Vagina (tissue), 2 donors: ENCODE measurements around the gene CSTPP1. TPM values are rescaled to one million over a fixed set of nuclear protein-coding genes. Genes with fewer than 3 reads are reported as not detected.

Experiments used
- DNase-seq, 2 donors: peaks; one replicate each; pipeline ENCODE4 v3.0.0-alpha.2; 2017; ENCODE audit errors: extremely low spot score in 2 of 2
- H3K27ac ChIP-seq: fragments of 200-600 bp; sonication (generic); one replicate; pipeline ENCODE4 v1.5.1; 2019
- H3K27me3 ChIP-seq: fragments of 200-600 bp; sonication (generic); one replicate; pipeline ENCODE4 v1.5.1; 2019
- H3K36me3 ChIP-seq, 2 donors: fragments of 200-600 bp; sonication (generic); one replicate each; pipeline ENCODE4 v1.5.1; 2017 to 2019
- H3K4me1 ChIP-seq: fragments of 200-600 bp; sonication (generic); one replicate; pipeline ENCODE4 v1.5.1; 2019
- H3K4me3 ChIP-seq, 2 donors: fragments of 200-600 bp; sonication (generic); 1 replicate in 1 of 2; 2 replicates in 1 of 2; pipeline ENCODE4 v1.5.1; 2016 to 2019
- H3K9me3 ChIP-seq: fragments of 200-600 bp; sonication (generic); one replicate; pipeline ENCODE4 v1.5.1; 2019
- POLR2A ChIP-seq, 2 donors: fragments of 450-650 bp; IDR thresholded peaks; one replicate each; pipeline ENCODE4 v1.6.1; 2017; ENCODE audit warnings: antibody characterized with exemption in 2 of 2, mild to moderate bottlenecking in 2 of 2, moderate library complexity in 2 of 2
- POLR2AphosphoS5 ChIP-seq, 2 donors: sonication (generic); formaldehyde crosslinking; IDR thresholded peaks; one replicate each; pipeline ENCODE4 v1.9.0; 2017; ENCODE audit warnings: antibody characterized with exemption in 2 of 2, mild to moderate bottlenecking in 2 of 2, low read depth in 1 of 2; ENCODE audit not compliant: insufficient read depth in 1 of 2
- intact Hi-C: fragments of 100-400 bp; cut with DNase I; formaldehyde crosslinking; loops from one replicate; pipeline ENCODE4 v1.15.1; 2023
- total RNA-seq: library from RNA; depleted of rRNA; stranded (reverse); fragments of >200 nt; gene quantifications from one replicate; pipeline ENCODE4 v1.2.3, GENCODE V29; 2016
- TF ChIP-seq, protein P1 (sequence below), 3 experiments: fragments of 450-650 bp in 2 of 3; fragments of 200-600 bp in 1 of 3; sonication (generic) in 1 of 3; IDR thresholded peaks; one replicate each; pipeline ENCODE4 v1.5.1; 2017 to 2019; ENCODE audit warnings: antibody characterized with exemption in 3 of 3, mild to moderate bottlenecking in 2 of 3, moderate library complexity in 2 of 3

CSTPP1 gene
- total RNA-seq, 1 donor from 2014 or later: 30.7 TPM

DNA sequence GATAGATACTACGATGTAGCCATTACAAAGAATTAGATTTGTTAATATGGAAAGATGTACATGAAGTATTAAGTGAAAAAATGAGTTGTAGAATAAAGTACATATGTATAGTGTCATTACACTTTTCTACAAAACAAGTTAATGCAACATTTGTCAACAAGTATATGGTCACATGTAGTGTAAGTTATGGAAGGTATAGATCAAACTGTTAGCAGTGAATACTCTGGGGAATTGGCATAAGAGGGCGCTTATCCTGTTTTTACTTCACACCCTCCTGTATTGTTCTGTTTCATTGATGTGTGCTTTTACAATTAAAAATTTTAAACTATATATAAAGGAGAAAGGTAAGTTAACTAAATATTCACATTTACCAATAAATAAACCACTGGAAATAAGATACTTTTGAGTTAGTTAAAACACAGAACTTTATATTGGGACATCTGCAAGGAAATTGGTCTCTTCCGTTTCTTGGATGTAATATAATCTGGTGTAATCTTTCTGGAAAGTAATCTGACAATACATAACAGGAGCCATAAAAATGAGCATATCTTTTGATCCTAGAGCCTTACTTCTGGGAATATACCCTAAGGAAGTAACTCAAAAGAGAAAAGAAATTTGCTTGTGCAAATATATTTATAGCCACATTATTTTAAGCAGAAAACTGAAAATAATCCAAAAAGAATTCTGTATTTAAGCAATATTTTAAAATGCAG is 34.5 kb downstream of the CSTPP1 start:
- intact Hi-C loops: no loop called here
- DNase-seq: no peak
- no peaks in the 10 kb centered on the region for H3K4me1 ChIP-seq
- H3K4me3 ChIP-seq: no peak overlapping the region
- no peaks in the 10 kb centered on the region for H3K27me3 ChIP-seq
- TF ChIP-seq POLR2A (IDR thresholded peaks at IDR 0.05): no peak
- no peak for TF ChIP-seq POLR2AphosphoS5 (IDR thresholded peaks at IDR 0.05; ENCODE audit: insufficient read depth in 1 of 2, low read depth in 1 of 2)
- TF ChIP-seq, protein P1, sequence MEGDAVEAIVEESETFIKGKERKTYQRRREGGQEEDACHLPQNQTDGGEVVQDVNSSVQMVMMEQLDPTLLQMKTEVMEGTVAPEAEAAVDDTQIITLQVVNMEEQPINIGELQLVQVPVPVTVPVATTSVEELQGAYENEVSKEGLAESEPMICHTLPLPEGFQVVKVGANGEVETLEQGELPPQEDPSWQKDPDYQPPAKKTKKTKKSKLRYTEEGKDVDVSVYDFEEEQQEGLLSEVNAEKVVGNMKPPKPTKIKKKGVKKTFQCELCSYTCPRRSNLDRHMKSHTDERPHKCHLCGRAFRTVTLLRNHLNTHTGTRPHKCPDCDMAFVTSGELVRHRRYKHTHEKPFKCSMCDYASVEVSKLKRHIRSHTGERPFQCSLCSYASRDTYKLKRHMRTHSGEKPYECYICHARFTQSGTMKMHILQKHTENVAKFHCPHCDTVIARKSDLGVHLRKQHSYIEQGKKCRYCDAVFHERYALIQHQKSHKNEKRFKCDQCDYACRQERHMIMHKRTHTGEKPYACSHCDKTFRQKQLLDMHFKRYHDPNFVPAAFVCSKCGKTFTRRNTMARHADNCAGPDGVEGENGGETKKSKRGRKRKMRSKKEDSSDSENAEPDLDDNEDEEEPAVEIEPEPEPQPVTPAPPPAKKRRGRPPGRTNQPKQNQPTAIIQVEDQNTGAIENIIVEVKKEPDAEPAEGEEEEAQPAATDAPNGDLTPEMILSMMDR (IDR thresholded peaks at IDR 0.05): no peak
- H3K36me3 ChIP-seq: no peaks in the 10 kb centered on the region
- H3K9me3 ChIP-seq: no peaks in the 10 kb centered on the region
- no peak overlapping the region for H3K27ac ChIP-seq

DNA sequence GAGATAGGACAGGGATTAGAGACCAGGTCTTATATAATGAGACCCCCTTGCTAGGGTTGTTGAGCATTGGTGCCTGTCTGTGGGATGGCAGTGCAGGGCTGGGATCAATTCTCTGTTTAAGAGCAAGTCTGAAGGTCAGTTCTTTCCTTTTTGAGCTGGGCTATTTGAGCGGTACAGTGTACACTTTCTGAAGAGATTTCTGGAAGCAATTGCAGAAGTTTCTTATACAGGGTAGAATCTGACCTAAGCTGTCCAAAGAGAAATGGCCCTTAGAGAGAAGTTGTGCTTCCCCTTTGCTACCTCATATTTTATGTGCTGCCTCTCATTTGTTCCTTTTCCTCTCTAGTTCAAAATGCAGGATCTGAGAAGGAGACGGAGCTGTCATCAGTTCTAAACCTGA is 35.8 kb downstream of the CSTPP1 start:
- Histone ChIP-seq H3K36me3 (no peaks in the 10 kb centered on the region), H3K9me3 (no peaks in the 10 kb centered on the region), H3K4me1 (no peaks in the 10 kb centered on the region), H3K4me3 (no peak overlapping the region), H3K27ac (no peak overlapping the region), H3K27me3 (no peaks in the 10 kb centered on the region)
- TF ChIP-seq, protein P1 (IDR thresholded peaks at IDR 0.05): no peak
- intact Hi-C loops: no loop called here
- DNase-seq: no peak

DNA sequence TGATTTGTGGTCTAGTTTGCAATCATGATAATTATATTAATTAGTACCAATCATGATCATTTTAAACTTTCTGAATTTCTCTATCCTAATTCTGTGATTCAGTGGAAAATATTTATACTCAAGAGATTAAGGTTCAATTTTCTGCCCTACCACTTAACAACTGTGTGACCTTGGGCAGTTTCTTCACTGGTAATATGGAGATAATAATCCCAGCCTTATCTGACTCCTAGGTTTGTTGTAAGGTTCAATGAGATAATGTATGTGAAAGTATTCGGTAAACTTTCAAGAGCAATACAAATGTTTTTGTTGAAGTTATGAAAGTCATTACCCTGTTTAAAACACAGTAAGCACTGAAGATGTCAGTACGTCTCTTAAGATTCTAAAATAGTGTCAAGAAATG is 36.3 kb downstream of the CSTPP1 start:
- no peaks in the 10 kb centered on the region for H3K36me3 ChIP-seq
- H3K9me3 ChIP-seq: no peaks in the 10 kb centered on the region
- no peaks in the 10 kb centered on the region for H3K4me1 ChIP-seq
- H3K4me3 ChIP-seq: no peak overlapping the region
- TF ChIP-seq, protein P1 (IDR thresholded peaks at IDR 0.05): no peak
- no peak for TF ChIP-seq POLR2AphosphoS5 (IDR thresholded peaks at IDR 0.05; ENCODE audit: insufficient read depth in 1 of 2, low read depth in 1 of 2)
- no peak for TF ChIP-seq POLR2A (IDR thresholded peaks at IDR 0.05)
- DNase-seq: no peak
- H3K27ac ChIP-seq: no peak overlapping the region
- no peaks in the 10 kb centered on the region for H3K27me3 ChIP-seq
- intact Hi-C loops: no loop called here

DNA sequence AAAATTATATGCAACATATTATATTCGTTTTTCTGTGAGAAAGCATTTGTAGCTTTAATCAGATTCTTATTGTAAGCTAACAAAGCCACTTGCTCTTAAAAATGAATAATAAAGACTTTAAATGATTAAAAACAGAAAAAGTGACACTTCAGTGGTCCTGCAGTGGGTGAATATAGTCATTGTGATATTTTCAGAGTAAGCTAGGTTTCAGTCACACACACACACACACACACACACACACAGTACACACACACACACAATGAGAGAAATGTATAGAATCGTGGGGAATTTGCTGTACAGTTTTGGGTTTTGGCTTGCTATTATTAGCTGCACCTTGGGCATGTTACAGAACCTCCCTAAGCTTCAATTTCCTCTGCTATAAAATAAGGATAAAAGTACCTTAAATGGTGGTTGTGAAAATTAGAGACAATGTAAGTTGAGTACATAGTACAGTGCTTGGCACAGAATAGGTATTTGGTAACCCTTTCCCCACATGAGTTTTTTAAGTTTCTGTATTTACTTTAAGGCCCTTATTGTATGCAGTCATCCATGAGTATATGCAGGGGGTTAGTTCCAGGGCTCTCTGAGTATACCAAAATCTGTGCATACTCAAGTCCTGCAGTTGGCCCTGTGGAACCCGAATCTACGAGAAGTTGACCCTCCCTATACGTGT is 39.8 kb downstream of the CSTPP1 start:
- H3K4me1 ChIP-seq: no peaks in the 10 kb centered on the region
- intact Hi-C loops: no loop called here
- DNase-seq: no peak

More for the DNA sequence above, 39.8 kb downstream of the CSTPP1 start:
- no peaks in the 10 kb centered on the region for H3K27me3 ChIP-seq
- H3K4me3 ChIP-seq: no peak overlapping the region
- H3K27ac ChIP-seq: no peak overlapping the region
- no peaks in the 10 kb centered on the region for H3K36me3 ChIP-seq
- no peak for TF ChIP-seq POLR2A (IDR thresholded peaks at IDR 0.05)
- TF ChIP-seq, protein P1 (IDR thresholded peaks at IDR 0.05): no peak
- TF ChIP-seq POLR2AphosphoS5 (IDR thresholded peaks at IDR 0.05; ENCODE audit: insufficient read depth in 1 of 2, low read depth in 1 of 2): no peak
- H3K9me3 ChIP-seq: no peaks in the 10 kb centered on the region
